Kidney (tissue), 14 donors: Measurements from ENCODE around the gene RPN1. TPM values are rescaled to one million over a fixed set of nuclear protein-coding genes. Genes with fewer than 3 reads are reported as not detected.

ENCODE experiments used
- DNase-seq, 5 donors: peaks; one replicate each; pipeline ENCODE4 v3.0.0-alpha.2; 2013 to 2020
- FAIRE-seq: peaks from 2 replicates; lab custom pipeline; 2012; peaks lifted over from hg19 to GRCh38; lab: Jason Lieb, UNC
- H3K27ac ChIP-seq, 2 donors: one replicate each; pipeline ENCODE4 v1.7.0; 2013; ENCODE audit warnings: low read depth in 2 of 2, low read length in 2 of 2, inconsistent platforms in 1 of 2
- H3K27me3 ChIP-seq: one replicate; pipeline ENCODE4 v1.7.1; 2013; ENCODE audit warnings: low read length, inconsistent platforms; ENCODE audit not compliant: control insufficient read depth, insufficient read depth
- H3K36me3 ChIP-seq, 3 donors: one replicate each; pipeline versions ENCODE4 v1.7.0 to v1.7.1; 2013; ENCODE audit warnings: low read length in 3 of 3, control low read depth in 1 of 3, inconsistent platforms in 1 of 3; ENCODE audit not compliant: insufficient read depth in 3 of 3, control insufficient read depth in 2 of 3
- H3K4me1 ChIP-seq, 3 donors: one replicate each; pipeline versions ENCODE4 v1.7.0 to v1.7.1; 2013; ENCODE audit warnings: low read length in 3 of 3, inconsistent platforms in 1 of 3, low read depth in 1 of 3; ENCODE audit not compliant: control insufficient read depth in 2 of 3, insufficient read depth in 2 of 3
- H3K4me3 ChIP-seq, 3 donors: one replicate each; pipeline versions ENCODE4 v1.7.0 to v1.8.1; 2013; ENCODE audit warnings: low read length in 3 of 3, control low read depth in 1 of 3, inconsistent platforms in 1 of 3
- H3K9ac ChIP-seq, 3 donors: one replicate each; pipeline versions ENCODE4 v1.7.0 to v1.7.1; 2013; ENCODE audit warnings: low read length in 3 of 3, control low read depth in 1 of 3, inconsistent platforms in 1 of 3
- H3K9me3 ChIP-seq, 3 donors: one replicate each; pipeline versions ENCODE4 v1.7.0 to v1.7.1; 2013; ENCODE audit warnings: low read length in 3 of 3, control low read depth in 1 of 3, inconsistent platforms in 1 of 3; ENCODE audit not compliant: control insufficient read depth in 2 of 3, insufficient read depth in 1 of 3
- CTCF ChIP-seq: IDR thresholded peaks from 3 replicates; pipeline ENCODE4 v1.5.1; 2012; ENCODE audit warnings: mild to moderate bottlenecking, moderate library complexity, borderline replicate concordance; ENCODE audit not compliant: insufficient read depth; ENCODE audit errors: extremely low read depth
- intact Hi-C: fragments of 100-400 bp; cut with DNase I; formaldehyde crosslinking; loops from one replicate; pipeline ENCODE4 v1.11.1; 2022
- polyA plus RNA-seq: library from polyadenylated mRNA; stranded (reverse); fragments of 350-450 nt; fragmentation: Illumina TruSeq; extraction: RNeasy Lipid Tissue Mini Kit (QIAGEN cat#74804); gene quantifications from one replicate; pipeline ENCODE4 v1.2.3, GENCODE V29; 2014; ENCODE audit warnings: low read depth, low replicate concordance; ENCODE audit not compliant: insufficient read depth
- total RNA-seq: library from RNA; stranded (reverse); fragmentation: NEBNext Ultra II Directional; extraction: Animal tissue kit (Norgen Biotek cat#: 25700); gene quantifications from one replicate; pipeline ENCODE4 v1.2.1, GENCODE V29; 2021
- donor health status: control.
- donor health status: control.
- donor health status: control.
- donor health status: control.
- donor health status: control.
- donor health status: DM: yes; HTN: yes; CAD: no.
- donor health status: Normal renal cell carcinoma (clear cell type).

RPN1 gene
- total and polyA plus RNA-seq, 2 donors from 2014 or later, result 192 to 234 TPM

GRCh38 chr3:128613083-128613829 lies 37.4 kb downstream of the RPN1 start:
- TF ChIP-seq CTCF, result no peak
- no peak overlapping the region for H3K4me3 ChIP-seq
- H3K27ac ChIP-seq, result no peak overlapping the region
- intact Hi-C loops, result no loop called here
- no peaks in the 10 kb centered on the region for H3K27me3 ChIP-seq
- DNase-seq (no peak), FAIRE-seq (no peak)
- H3K9me3 ChIP-seq, result no peaks in the 10 kb centered on the region
- peaks cover 0 to 8% (median 2%) of the 10 kb centered on the region in 3 donors for H3K4me1 ChIP-seq
- no peaks in the 10 kb centered on the region for H3K36me3 ChIP-seq
- no peak overlapping the region for H3K9ac ChIP-seq

- Histone ChIP-seq H3K4me3 (no peak overlapping the region), H3K4me1 (peaks cover 0 to 6% (median 0%) of the 10 kb centered on the region in 3 donors), H3K27me3 (no peaks in the 10 kb centered on the region), H3K9me3 (no peaks in the 10 kb centered on the region), H3K27ac (no peak overlapping the region), H3K9ac (no peak overlapping the region), H3K36me3 (no peaks in the 10 kb centered on the region)
- DNase-seq, result no peak
- no peak for FAIRE-seq
- intact Hi-C loops, result no loop called here
- TF ChIP-seq CTCF, result no peak
These were observed 40.1 kb downstream of the RPN1 start for GRCh38 chr3:128610451-128611070.

- no peaks in the 10 kb centered on the region for H3K27me3 ChIP-seq
- intact Hi-C loops, result loop anchor here (5.0 kb wide), 1 partner anchor 182 kb away; no protein-coding TSS in a partner anchor
These were observed 41.3 kb downstream of the RPN1 start for GRCh38 chr3:128609294-128609693.

More at GRCh38 chr3:128609294-128609693, 41.3 kb downstream of the RPN1 start:
- DNase-seq (no peak), FAIRE-seq (no peak)
- no peak overlapping the region for H3K27ac ChIP-seq
- no peaks in the 10 kb centered on the region for H3K36me3 ChIP-seq
- TF ChIP-seq CTCF, result no peak
- H3K9ac ChIP-seq, result no peak overlapping the region
- H3K4me1 ChIP-seq, result peaks cover 0 to 10% (median 0%) of the 10 kb centered on the region in 3 donors
- H3K4me3 ChIP-seq, result no peak overlapping the region
- no peaks in the 10 kb centered on the region for H3K9me3 ChIP-seq
